Measurements from ENCODE around the gene FGGY.

- TF ChIP-seq, protein P1, sequence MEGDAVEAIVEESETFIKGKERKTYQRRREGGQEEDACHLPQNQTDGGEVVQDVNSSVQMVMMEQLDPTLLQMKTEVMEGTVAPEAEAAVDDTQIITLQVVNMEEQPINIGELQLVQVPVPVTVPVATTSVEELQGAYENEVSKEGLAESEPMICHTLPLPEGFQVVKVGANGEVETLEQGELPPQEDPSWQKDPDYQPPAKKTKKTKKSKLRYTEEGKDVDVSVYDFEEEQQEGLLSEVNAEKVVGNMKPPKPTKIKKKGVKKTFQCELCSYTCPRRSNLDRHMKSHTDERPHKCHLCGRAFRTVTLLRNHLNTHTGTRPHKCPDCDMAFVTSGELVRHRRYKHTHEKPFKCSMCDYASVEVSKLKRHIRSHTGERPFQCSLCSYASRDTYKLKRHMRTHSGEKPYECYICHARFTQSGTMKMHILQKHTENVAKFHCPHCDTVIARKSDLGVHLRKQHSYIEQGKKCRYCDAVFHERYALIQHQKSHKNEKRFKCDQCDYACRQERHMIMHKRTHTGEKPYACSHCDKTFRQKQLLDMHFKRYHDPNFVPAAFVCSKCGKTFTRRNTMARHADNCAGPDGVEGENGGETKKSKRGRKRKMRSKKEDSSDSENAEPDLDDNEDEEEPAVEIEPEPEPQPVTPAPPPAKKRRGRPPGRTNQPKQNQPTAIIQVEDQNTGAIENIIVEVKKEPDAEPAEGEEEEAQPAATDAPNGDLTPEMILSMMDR (IDR thresholded peaks at IDR 0.05): no peak
- no peak for TF ChIP-seq POLR2A (IDR thresholded peaks at IDR 0.05)
Observed at GRCh38 chr1:59262631-59263030, 34.3 kb upstream of the FGGY start.

All from body of pancreas (tissue), 4 donors.